Brain microvascular endothelial cell (primary cell): ENCODE data around the gene PIMREG.

Experiments used
- DNase-seq: peaks from one replicate; pipeline ENCODE4 v3.0.0-alpha.2; 2020
- H3K27ac ChIP-seq: fragments of 250-450 bp; sonication (Bioruptor Pico); 2 replicates; pipeline ENCODE4 v1.5.1; 2020; ENCODE audit warnings: mild to moderate bottlenecking, moderate library complexity
- H3K27me3 ChIP-seq: fragments of 250-450 bp; sonication (Bioruptor Pico); replicated peaks from 2 replicates; pipeline ENCODE4 v1.5.1; 2020; ENCODE audit warnings: mild to moderate bottlenecking
- H3K36me3 ChIP-seq: fragments of 250-450 bp; sonication (Bioruptor Pico); replicated peaks from 2 replicates; pipeline ENCODE4 v1.5.1; 2020; ENCODE audit warnings: mild to moderate bottlenecking
- H3K4me3 ChIP-seq: 2 replicates; pipeline ENCODE4 v1.5.1; 2011; ENCODE audit warnings: low read depth, mild to moderate bottlenecking, control low read depth, low read length, moderate library complexity
- in situ Hi-C: cut with HindIII; loops from 2 replicates; pipeline ENCODE4 v1.10.0; 2017; ENCODE audit warnings: low sequenced_read_pairs, low pct_ligation_motif_present
- TF ChIP-seq, protein P1 (sequence below): IDR thresholded peaks from 2 replicates; pipeline ENCODE4 v1.5.1; 2011; ENCODE audit warnings: low read depth, mild to moderate bottlenecking, moderate library complexity, low read length, control low read depth, inconsistent platforms; ENCODE audit errors: missing control alignments

The PIMREG gene

GRCh38 chr17:6449307-6449706 lies 5.1 kb downstream of the PIMREG start:
- in situ Hi-C loops = no loop called here
- H3K27me3 ChIP-seq = no peaks in the 10 kb centered on the region
- no peak overlapping the region for H3K27ac ChIP-seq
- H3K4me3 ChIP-seq = no peak overlapping the region
- DNase-seq = no peak
- no peaks in the 10 kb centered on the region for H3K36me3 ChIP-seq
- TF ChIP-seq, protein P1, sequence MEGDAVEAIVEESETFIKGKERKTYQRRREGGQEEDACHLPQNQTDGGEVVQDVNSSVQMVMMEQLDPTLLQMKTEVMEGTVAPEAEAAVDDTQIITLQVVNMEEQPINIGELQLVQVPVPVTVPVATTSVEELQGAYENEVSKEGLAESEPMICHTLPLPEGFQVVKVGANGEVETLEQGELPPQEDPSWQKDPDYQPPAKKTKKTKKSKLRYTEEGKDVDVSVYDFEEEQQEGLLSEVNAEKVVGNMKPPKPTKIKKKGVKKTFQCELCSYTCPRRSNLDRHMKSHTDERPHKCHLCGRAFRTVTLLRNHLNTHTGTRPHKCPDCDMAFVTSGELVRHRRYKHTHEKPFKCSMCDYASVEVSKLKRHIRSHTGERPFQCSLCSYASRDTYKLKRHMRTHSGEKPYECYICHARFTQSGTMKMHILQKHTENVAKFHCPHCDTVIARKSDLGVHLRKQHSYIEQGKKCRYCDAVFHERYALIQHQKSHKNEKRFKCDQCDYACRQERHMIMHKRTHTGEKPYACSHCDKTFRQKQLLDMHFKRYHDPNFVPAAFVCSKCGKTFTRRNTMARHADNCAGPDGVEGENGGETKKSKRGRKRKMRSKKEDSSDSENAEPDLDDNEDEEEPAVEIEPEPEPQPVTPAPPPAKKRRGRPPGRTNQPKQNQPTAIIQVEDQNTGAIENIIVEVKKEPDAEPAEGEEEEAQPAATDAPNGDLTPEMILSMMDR = no peak

- Histone ChIP-seq H3K36me3 (no peaks in the 10 kb centered on the region), H3K27ac (no peak overlapping the region), H3K4me3 (no peak overlapping the region), H3K27me3 (peaks cover 4% of the 10 kb centered on the region)
- in situ Hi-C loops = no loop called here
- DNase-seq = no peak
- TF ChIP-seq, protein P1 = no peak
Observed at GRCh38 chr17:6450926-6451832, 6.9 kb downstream of the PIMREG start.

DNA sequence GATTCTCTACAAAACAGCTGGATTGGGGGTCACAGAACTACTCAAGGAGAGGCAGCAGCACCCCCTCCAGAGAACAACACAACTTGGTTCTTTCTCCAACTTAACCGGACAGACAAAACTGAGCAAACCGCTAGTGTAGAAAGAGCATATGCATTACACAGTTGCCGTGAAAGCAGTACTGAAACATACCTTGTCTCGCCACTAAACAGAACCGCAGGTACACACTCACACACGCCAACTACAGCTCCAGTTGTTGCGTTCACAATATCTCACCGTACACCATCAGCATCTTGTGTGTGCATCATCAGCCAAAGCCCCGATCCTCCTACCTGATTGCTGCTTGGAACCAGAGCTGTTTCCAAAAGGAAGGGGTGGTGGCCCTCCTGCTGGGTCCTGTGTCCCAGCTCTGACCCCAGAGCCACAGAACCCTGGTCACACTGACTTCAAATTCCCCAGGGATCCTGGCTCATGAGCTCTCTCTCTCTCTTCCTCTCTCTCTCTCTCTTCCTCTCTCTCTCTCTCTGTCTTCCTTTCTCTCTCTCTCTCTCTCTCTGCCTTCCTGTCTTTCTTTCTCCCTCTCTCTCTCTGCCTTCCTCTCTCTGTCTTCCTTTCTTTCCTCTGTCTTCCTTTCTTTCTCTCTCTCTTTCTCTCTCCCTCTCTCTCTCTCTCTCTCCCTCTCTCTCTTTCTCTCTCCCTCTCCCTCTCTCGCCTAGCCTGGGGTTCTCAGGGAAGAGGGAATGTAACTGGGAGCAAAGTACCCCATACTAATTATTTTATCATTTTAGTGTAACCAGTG lies 8.4 kb downstream of the PIMREG start:
- no peak overlapping the region for H3K4me3 ChIP-seq
- H3K27me3 ChIP-seq = peaks cover 4% of the 10 kb centered on the region
- DNase-seq = no peak
- no peak overlapping the region for H3K27ac ChIP-seq
- in situ Hi-C loops = no loop called here
- H3K36me3 ChIP-seq = no peaks in the 10 kb centered on the region
- TF ChIP-seq, protein P1 = no peak

DNA sequence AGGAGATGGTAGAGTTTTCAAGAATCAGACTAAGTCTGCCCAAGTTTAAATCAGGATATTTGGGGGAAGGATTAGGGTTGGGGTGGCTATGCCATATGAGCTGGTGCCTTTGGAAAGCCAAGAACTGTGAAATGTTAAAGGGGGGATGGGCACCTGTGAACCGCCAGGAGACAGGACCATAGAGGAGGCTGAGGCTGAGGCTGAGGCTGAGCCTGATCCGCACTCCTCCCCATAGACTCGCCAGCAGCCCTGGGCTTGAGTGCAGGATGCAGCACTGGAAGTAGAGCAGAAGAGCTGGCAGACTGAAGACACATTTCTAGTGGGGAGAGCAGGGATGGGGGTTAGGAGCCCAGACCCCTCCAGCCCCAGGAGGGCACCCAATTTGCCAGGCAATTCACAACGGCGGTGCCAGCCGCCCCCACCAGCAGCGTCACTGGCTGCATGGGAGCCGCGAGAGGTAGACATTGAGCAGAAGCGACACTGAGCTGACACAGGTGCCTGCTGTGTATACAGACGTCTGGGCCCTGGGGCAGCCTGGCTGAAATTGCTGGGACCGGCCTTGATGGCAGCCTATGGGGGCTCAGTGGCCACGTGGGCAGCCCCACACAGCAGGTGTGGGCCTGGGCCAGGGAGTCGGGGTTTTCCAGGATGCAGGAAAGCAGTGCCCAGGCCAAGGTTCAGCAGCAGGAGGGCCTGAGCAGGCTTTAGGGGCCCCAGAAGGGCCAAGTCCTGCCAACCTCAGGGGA lies 9.2 kb downstream of the PIMREG start:
- TF ChIP-seq, protein P1 = no peak
- Histone ChIP-seq H3K36me3 (no peaks in the 10 kb centered on the region), H3K27ac (no peak overlapping the region), H3K4me3 (no peak overlapping the region), H3K27me3 (peaks cover 4% of the 10 kb centered on the region)
- in situ Hi-C loops = no loop called here
- no peak for DNase-seq

- in situ Hi-C loops = no loop called here
- TF ChIP-seq, protein P1 = no peak
- Histone ChIP-seq H3K36me3 (no peaks in the 10 kb centered on the region), H3K4me3 (peak overlapping the region; percentile 9), H3K27ac (no peak overlapping the region), H3K27me3 (peaks cover 4% of the 10 kb centered on the region)
- DNase-seq = no peak
Observed at GRCh38 chr17:6454495-6455320, 10.5 kb downstream of the PIMREG start.
